GM12878 (cell line): Measurements from ENCODE around the gene TNRC6C. TPM values are rescaled to one million over a fixed set of nuclear protein-coding genes. Genes with fewer than 3 reads are reported as not detected.
"Not testable (repeated sequence)": the region's sequence is repeated elsewhere in the genome, so short reads cannot be mapped to it uniquely, and the experiment has no call there.

ENCODE experiments used
- ATAC-seq: fragments of 200-7000 bp; cut with Tn5 transposase; 3 replicates; pipeline ENCODE4 v1.9.1; 2020; ENCODE audit warnings: mild to moderate bottlenecking, moderate library complexity
- BruUV-seq: library from RNA; stranded (reverse); fragments of 400-500 nt; replicated peaks from 2 replicates; lab custom pipeline; 2021; lab: Mats Ljungman, UMichigan
- CTCF ChIA-PET: fragments of 300-600 bp; sonication (Branson Sonifier 250); formaldehyde crosslinking; extraction: SDS; loops from one replicate; lab custom pipeline; 2021; ENCODE audit warnings: inconsistent platforms; lab: Yijun Ruan, JAX
- POLR2A ChIA-PET: fragments of 350-600 bp; formaldehyde crosslinking; extraction: SDS; loops from one replicate; lab custom pipeline; 2021; ENCODE audit warnings: inconsistent platforms; lab: Charles Lee
- RAD21 ChIA-PET: fragments of 300-600 bp; sonication (Branson Sonifier 250); formaldehyde crosslinking; loops from one replicate; lab custom pipeline; 2023; ENCODE audit warnings: antibody characterized with exemption; ENCODE audit not compliant: unreplicated experiment; lab: Charles Lee
- SMC1A ChIA-PET: fragments of 300-600 bp; sonication (Branson Sonifier 250); formaldehyde crosslinking; loops from one replicate; lab custom pipeline; 2023; ENCODE audit not compliant: unreplicated experiment, uncharacterized antibody; lab: Charles Lee
- DNase-seq: peaks from one replicate; pipeline ENCODE4 v3.0.0-alpha.2; 2011; ENCODE audit warnings: low read depth, low spot score
- FAIRE-seq: peaks from 3 replicates; lab custom pipeline; 2011; peaks lifted over from hg19 to GRCh38; lab: Jason Lieb, UNC
- H2AFZ ChIP-seq: 2 replicates; pipeline ENCODE4 v1.6.0; 2011; ENCODE audit warnings: low read depth, low read length, control low read depth; ENCODE audit not compliant: control insufficient read depth
- H3K27ac ChIP-seq: 2 replicates; pipeline ENCODE4 v1.5.1; 2011; ENCODE audit warnings: control low read depth; ENCODE audit not compliant: control insufficient read depth, insufficient read depth
- H3K27me3 ChIP-seq, 2 experiments: replicated peaks in 1 of 2; 2 replicates each; pipeline versions ENCODE4 v1.6.0 to v1.6.1; 2011; ENCODE audit warnings: low read length in 1 of 2; ENCODE audit not compliant: control insufficient read depth in 2 of 2, insufficient read depth in 2 of 2
- H3K36me3 ChIP-seq, 2 experiments: 2 replicates each; pipeline ENCODE4 v1.5.1; 2011; ENCODE audit warnings: low read length in 1 of 2; ENCODE audit not compliant: control insufficient read depth in 2 of 2, insufficient read depth in 2 of 2
- H3K4me1 ChIP-seq: 2 replicates; pipeline ENCODE4 v1.6.1; 2011; ENCODE audit warnings: mild to moderate bottlenecking, low read length, moderate library complexity, mixed read lengths; ENCODE audit not compliant: control insufficient read depth, insufficient read depth
- H3K4me2 ChIP-seq: 2 replicates; pipeline ENCODE4 v1.6.0; 2011; ENCODE audit warnings: control low read depth; ENCODE audit not compliant: control insufficient read depth, insufficient read depth
- H3K4me3 ChIP-seq: fragments of 200-600 bp; sonication (generic); 2 replicates; pipeline ENCODE4 v1.5.1; 2016
- H3K79me2 ChIP-seq: 2 replicates; pipeline ENCODE4 v1.6.0; 2011; ENCODE audit warnings: low read length; ENCODE audit not compliant: control insufficient read depth, insufficient read depth
- H3K9ac ChIP-seq: 2 replicates; pipeline ENCODE4 v1.8.0; 2011; ENCODE audit warnings: low read length, control low read depth, mixed read lengths; ENCODE audit not compliant: control insufficient read depth, insufficient read depth
- H3K9me3 ChIP-seq: replicated peaks from 3 replicates; pipeline ENCODE4 v1.5.1; 2011; ENCODE audit warnings: mild to moderate bottlenecking, low read length; ENCODE audit not compliant: control insufficient read depth, insufficient read depth
- H4K20me1 ChIP-seq: 2 replicates; pipeline ENCODE4 v1.6.0; 2011; ENCODE audit not compliant: control insufficient read depth, insufficient read depth
- HDAC2 ChIP-seq: fragments of 200-600 bp; sonication (generic); IDR thresholded peaks from 2 replicates; pipeline ENCODE4 v1.6.1; 2017
- NFIC ChIP-seq: IDR thresholded peaks from 2 replicates; pipeline ENCODE4 v1.6.1; 2012; ENCODE audit warnings: low read depth, mild to moderate bottlenecking, inconsistent platforms, low read length, moderate library complexity
- POLR2AphosphoS5 ChIP-seq: IDR thresholded peaks from 2 replicates; pipeline ENCODE4 v1.6.1; 2011; ENCODE audit warnings: mild to moderate bottlenecking, low read length, inconsistent platforms
- RAD51 ChIP-seq: fragments of 450-650 bp; IDR thresholded peaks from 2 replicates; pipeline ENCODE4 v1.6.1; 2016; ENCODE audit warnings: moderate library complexity, mild to moderate bottlenecking, inconsistent platforms
- RELB ChIP-seq: fragments of 450-650 bp; IDR thresholded peaks from 2 replicates; pipeline ENCODE4 v1.6.1; 2017; ENCODE audit warnings: low read depth, mild to moderate bottlenecking, moderate library complexity
- SP1 ChIP-seq: IDR thresholded peaks from one replicate; pipeline ENCODE4 v1.6.1; 2011; ENCODE audit warnings: low read depth, low read length
- USF1 ChIP-seq: IDR thresholded peaks from 2 replicates; pipeline ENCODE4 v1.6.1; 2011; ENCODE audit warnings: borderline replicate concordance, low read depth, mild to moderate bottlenecking, moderate library complexity, mixed read lengths, low read length; ENCODE audit not compliant: insufficient read depth; ENCODE audit errors: extremely low read length
- WGBS: methylation state at CpG from one replicate; pipeline ENCODE4 v1.1.6; 2016; ENCODE audit warnings: low lambda C conversion rate; ENCODE audit not compliant: insufficient replicate concordance, insufficient coverage; ENCODE audit errors: missing lambda C conversion rate; 5-methylcytosine and 5-hydroxymethylcytosine counted together
- in situ Hi-C: fragments of 300-500 bp; cut with MboI; formaldehyde crosslinking; loops from 9 replicates; pipeline ENCODE4 v1.14.3; 2018; ENCODE audit warnings: mixed read lengths
- intact Hi-C: fragments of 100-400 bp; cut with micrococcal nuclease; formaldehyde crosslinking; loops from one replicate; pipeline ENCODE4 v1.14.2; 2022; ENCODE audit not compliant: unreplicated experiment
- polyA plus RNA-seq, 11 experiments: library from polyadenylated mRNA; depleted of rRNA in 4 of 11; unstranded in 6 of 11; stranded (reverse) in 5 of 11; fragments of >200 nt; fragmentation: Nextera tagmentation in 4 of 11; fragmentation: Illumina TruSeq in 1 of 11; extraction: Ambion mirVana in 4 of 11; extraction: Trizol in 1 of 11; gene quantifications; 1 replicate in 1 of 11; 2 replicates in 10 of 11; pipeline versions ENCODE4 v1.2.1 to v1.2.3, GENCODE V29; 2011 to 2016; ENCODE audit warnings: inconsistent platforms in 2 of 11, missing spikeins in 2 of 11, low read depth in 1 of 11
- total RNA-seq, 4 experiments: library from RNA; depleted of rRNA in 3 of 4; stranded (reverse); fragments of >200 nt in 3 of 4; fragmentation: Illumina TruSeq in 1 of 4; extraction: Trizol in 1 of 4; gene quantifications; 2 replicates each; pipeline versions ENCODE4 v1.2.1 to v1.2.3, GENCODE V29; 2013 to 2021
- TF ChIP-seq, protein P1 (sequence below): fragments of 450-650 bp; IDR thresholded peaks from 2 replicates; pipeline ENCODE4 v1.6.1; 2018; ENCODE audit warnings: borderline replicate concordance, mild to moderate bottlenecking; ENCODE audit not compliant: partially characterized antibody

The TNRC6C gene
- total and polyA plus RNA-seq, 10 of the 15 experiments (the other 5 are each of a cell fraction or from before 2014, with no cell fraction given): 0.40 to 6.1 (median 0.96) TPM

DNA sequence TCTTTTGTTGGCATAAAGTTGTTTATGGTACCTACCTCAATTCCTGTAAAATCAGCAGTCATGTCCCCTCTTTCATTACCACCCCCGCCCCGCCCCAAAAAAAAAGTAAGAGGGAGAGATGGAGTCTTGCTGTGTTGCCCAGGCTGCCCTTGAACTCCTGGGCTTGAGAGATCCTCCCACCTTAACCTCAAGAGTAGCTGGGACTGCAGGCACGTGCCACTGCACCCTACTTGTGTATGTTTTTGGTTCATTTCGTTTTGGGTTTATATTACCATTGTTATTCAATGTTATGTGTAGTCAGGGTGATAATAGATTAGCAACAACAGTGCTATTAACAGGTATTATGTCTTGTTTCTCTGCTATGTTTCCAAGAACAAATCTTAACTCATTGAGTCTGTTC, 15.9 kb downstream of the TNRC6C start:
- no peaks in the 10 kb centered on the region for H4K20me1 ChIP-seq
- WGBS: 7% methylated on average over 4 of the region's 4 CpGs
- H2AFZ ChIP-seq: no peak overlapping the region
- ChIA-PET POLR2A (no interaction called here), CTCF (interaction anchor here (0.6 to 1.2 kb wide), 2 partner anchors 422 to 430 kb away, joined by 3 to 4 read pairs; no protein-coding TSS in a partner anchor), RAD21 (no interaction called here)
- FAIRE-seq: no peak
- BruUV-seq: no TSS peak
- no peak overlapping the region for H3K9ac ChIP-seq
- in situ Hi-C loops: no loop called here
- H3K27me3 ChIP-seq: no peaks in the 10 kb centered on the region
- no peaks in the 10 kb centered on the region for H3K4me1 ChIP-seq
- DNase-seq: no peak
- no peaks in the 10 kb centered on the region for H3K36me3 ChIP-seq
- ATAC-seq: no peak
- no peak overlapping the region for H3K4me3 ChIP-seq
- H3K79me2 ChIP-seq: no peaks in the 10 kb centered on the region
- no peak for TF ChIP-seq USF1
- no peak for TF ChIP-seq SP1
- no peak for TF ChIP-seq HDAC2
- no peak for TF ChIP-seq RELB
- TF ChIP-seq NFIC: no peak
- no peak for TF ChIP-seq POLR2AphosphoS5
- no peak for TF ChIP-seq RAD51
- TF ChIP-seq, protein P1, sequence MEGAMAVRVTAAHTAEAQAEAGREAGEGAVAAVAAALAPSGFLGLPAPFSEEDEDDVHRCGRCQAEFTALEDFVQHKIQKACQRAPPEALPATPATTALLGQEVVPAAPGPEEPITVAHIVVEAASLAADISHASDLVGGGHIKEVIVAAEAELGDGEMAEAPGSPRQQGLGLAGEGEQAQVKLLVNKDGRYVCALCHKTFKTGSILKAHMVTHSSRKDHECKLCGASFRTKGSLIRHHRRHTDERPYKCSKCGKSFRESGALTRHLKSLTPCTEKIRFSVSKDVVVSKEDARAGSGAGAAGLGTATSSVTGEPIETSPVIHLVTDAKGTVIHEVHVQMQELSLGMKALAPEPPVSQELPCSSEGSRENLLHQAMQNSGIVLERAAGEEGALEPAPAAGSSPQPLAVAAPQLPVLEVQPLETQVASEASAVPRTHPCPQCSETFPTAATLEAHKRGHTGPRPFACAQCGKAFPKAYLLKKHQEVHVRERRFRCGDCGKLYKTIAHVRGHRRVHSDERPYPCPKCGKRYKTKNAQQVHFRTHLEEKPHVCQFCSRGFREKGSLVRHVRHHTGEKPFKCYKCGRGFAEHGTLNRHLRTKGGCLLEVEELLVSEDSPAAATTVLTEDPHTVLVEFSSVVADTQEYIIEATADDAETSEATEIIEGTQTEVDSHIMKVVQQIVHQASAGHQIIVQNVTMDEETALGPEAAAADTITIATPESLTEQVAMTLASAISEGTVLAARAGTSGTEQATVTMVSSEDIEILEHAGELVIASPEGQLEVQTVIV: no peak
- TF ChIP-seq, all 136 proteins: peak for 0
- no peak overlapping the region for H3K27ac ChIP-seq
- no peaks in the 10 kb centered on the region for H3K9me3 ChIP-seq
- intact Hi-C loops: no loop called here
- no peak overlapping the region for H3K4me2 ChIP-seq
- SMC1A ChIA-PET: interaction anchor here (1.4 kb wide), 1 partner anchor 11 kb away, joined by 4 read pairs; no protein-coding TSS in a partner anchor

DNA sequence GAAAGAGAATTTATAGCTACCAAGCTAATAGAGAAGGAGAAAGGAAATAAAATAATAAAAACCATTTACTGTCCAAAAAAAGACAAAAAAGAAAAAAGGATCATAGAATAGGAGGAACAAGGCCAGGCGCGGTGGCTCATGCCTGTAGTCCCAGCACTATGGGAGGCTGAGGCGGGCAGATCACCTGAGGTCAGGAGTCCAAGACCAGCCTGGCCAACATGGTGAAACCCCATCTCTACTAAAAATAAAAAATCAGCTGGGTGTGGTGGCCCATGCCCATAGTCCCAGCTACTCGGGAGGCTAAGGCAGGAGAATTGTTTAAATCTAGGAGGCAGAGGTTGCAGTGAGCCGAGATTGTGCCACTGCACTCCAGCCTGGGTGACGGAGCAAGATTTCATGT, 23.9 kb downstream of the TNRC6C start:
- intact Hi-C loops, FAIRE-seq, RAD21 ChIA-PET, H3K27ac ChIP-seq, H3K36me3 ChIP-seq, in situ Hi-C loops, H2AFZ ChIP-seq, SMC1A ChIA-PET, H3K4me1 ChIP-seq, ATAC-seq, H4K20me1 ChIP-seq, BruUV-seq, H3K4me2 ChIP-seq, H3K4me3 ChIP-seq, H3K79me2 ChIP-seq, H3K9me3 ChIP-seq, H3K9ac ChIP-seq, H3K27me3 ChIP-seq, DNase-seq: not testable (repeated sequence)
- ChIA-PET CTCF (interaction anchor here (1.3 kb wide), 1 partner anchor 31 kb away, joined by 7 read pairs; no protein-coding TSS in a partner anchor), POLR2A (interaction anchor here (1.0 kb wide), 1 partner anchor 22 kb away, joined by 3 read pairs; no protein-coding TSS in a partner anchor)
- WGBS: 72% methylated on average over 6 of the region's 6 CpGs
